Measurements from ENCODE around the gene LRRC70.
"Not testable (repeated sequence)": the region's sequence is repeated elsewhere in the genome, so short reads cannot be mapped to it uniquely, and the experiment has no call there.

LRRC70 gene

DNA sequence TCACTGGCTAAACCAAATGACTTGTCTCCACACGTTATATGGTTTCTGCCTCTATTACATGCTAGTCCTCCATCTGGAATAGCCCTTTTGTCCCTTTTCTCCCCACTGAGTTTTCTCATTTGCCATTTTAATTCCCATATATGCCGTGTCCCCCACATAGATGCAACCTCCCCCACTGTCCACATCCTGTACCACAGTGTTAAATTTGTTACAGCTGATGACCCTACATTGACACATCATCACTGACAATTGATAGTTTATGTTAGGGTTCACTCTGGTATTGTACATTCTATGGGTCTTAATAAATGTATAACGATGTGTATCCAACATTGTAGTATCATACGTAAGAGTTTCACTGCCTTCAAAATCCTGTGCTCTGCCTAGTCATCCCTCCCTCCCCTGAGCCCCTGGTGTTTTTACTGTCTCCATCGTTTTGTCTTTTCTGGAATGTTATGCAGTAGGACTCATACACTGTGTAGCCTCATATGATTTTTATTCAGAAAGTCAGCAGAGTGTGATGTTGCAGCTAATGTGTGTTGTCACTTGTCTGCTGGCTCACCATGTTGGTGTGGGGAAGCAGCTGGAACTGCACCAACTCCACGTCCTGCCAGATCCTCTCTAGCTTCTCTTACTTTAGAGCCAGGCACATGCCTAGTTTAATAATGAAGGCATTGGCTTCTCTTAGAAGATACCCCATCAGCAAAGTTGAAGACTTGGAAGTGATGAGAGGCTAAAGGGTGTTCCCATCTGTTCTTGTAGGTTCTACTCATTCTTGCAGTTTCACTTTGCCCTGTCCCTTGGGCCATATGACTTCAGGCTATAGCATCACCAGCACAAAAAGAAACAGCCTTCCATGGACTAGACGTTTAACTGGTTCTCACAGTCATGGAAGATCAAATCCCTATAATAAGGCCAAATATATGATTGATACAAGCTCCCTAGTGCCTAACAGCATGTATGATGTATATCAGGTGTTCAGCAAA is 30.2 kb downstream of the LRRC70 start:
- DNase-seq, result no peak

DNA sequence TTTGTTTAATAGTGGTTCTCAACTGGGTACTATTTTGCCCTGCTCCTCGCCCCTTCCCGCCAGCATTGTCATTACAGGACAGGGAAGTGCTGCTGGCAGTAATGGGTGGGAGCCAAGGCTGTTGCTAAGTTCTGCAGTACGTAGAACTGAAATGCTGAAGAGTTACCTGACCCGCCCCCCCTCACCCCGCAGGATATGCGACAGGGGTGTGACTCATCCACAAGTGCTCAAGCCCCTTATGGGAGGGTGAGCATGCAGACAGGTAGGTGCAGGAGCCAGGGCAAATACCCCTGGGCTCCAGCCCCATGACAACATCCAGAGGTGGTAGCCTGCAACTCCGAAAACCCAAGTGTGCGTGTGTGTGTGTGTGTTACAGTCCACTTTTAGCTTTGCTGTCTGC is 35.7 kb downstream of the LRRC70 start:
- DNase-seq, result no peak

DNA sequence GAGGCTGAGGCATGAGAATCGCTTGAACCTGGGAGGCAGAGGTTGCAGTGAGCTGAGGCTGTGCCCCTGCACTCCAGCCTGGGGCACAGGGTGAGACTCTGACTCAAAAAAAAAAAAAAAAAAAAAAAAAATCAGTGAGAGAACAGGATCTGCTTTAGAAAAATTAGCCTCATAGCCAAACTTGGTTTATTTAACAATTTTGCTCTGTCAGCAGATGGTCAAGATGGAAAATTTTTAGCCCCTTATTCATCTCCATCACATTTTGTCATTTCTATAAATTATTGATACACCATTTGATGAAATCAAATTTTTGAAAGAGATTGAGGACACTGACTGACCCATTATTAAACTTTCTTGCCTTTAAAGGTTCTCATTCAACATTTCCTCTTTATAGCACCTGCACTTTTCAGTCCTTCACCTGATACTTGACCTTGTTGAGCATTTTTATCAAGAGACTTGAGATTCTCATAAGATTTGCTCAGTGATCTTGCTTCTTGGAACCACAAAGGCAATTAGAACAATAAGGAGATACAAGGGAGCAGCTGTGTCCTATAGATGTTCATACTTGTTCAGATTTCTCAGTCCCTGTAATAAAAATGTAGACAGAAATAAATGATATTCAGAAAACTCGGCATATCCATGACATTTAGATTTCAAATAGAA is 38.1 kb downstream of the LRRC70 start:
- DNase-seq, result no peak

DNA sequence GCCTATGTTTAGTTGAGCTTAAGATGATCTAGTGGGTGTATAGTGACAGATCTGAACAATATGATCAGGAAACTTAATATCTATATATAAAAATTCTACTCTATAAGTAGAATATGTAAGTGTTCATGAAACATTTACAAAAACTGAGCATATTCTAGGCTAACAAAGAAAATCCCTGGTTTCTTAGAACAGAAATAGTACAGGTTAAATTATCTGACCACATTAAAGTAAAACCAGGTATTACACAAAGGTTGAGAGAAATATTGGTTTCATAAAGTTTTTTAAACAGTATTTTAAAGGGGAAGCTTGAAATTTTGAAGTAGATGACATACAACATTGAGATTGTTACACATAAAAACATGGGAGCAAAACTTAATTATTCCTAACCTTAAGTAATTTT is 39.3 kb downstream of the LRRC70 start:
- DNase-seq, result no peak

DNA sequence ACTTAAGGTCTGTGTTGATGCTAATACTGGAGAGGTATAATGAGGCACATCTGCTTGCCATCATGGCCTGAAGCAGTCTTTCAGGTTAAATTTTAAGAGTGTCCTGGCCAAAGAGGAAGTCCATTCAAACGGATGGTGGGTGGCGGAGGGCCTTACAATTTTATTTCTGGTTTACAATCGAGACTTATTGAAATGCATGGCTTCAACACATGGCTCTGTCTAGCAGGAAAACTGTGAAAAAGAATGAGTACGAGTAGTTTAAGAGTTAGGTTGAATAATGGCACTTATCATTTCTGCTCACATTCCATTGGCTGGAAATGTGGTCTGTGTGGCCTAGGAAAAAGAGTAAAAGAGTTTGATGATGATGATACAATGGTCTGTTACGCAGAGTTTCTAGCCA is 42.1 kb downstream of the LRRC70 start:
- DNase-seq, result no peak

DNA sequence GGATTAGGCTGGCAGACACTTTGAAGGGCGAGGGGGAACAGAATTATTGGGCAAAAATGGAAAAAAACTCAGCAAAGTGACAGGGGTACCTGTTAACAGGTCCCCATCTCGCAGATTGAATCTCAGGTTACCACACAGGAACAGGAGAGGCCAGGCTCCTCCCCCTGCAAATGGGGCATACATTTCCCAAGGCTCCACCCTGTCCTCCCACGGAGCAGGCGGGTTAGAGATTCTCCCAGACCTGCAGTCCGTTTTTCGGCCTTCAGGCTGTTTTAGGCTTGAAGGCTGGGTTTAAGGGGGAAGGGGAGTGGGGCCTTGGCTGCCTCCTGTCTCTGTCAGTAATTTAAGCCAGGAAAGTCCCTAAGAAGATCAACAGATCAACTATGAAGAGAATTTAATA is 42.7 kb downstream of the LRRC70 start:
- DNase-seq, result no peak

DNA sequence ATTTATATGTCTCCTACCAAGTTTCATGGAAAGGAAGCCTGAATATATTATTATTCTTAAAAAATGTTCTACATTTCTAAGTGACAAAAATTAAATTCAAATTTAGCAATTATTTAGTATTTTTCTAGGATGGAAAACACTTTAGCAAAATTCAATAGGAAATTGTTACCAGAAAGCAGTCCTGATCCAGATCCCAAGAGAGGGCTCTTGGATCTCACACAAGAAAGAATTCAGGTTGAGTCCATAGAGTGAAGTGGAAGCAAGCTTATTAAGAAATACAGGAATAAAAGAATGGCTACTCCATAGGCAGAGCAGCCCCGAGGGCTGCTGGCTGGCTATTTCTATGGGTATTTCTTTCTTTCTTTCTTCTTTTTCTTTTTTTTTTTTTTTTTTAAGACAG is 44.7 kb downstream of the LRRC70 start:
- DNase-seq, result no peak

DNA sequence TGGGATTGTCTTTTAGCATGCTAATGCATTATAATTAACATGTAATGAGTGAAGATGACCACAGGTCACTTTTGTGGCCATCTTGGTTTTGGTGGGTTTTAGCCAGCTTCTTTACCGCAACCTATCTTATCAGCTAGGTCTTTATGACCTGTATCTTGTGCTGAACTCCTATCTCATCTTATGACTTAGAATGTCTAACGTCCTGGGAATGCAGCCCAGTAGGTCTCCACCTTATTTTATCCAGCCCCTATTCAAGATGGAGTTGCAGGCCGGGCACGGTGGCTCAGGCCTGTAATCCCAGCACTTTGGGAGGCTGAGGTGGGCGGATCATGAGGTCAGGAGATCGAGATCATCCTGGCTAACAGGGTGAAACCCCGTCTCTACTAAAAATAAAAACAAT is 45.8 kb downstream of the LRRC70 start:
- not testable (repeated sequence) for DNase-seq

DNA sequence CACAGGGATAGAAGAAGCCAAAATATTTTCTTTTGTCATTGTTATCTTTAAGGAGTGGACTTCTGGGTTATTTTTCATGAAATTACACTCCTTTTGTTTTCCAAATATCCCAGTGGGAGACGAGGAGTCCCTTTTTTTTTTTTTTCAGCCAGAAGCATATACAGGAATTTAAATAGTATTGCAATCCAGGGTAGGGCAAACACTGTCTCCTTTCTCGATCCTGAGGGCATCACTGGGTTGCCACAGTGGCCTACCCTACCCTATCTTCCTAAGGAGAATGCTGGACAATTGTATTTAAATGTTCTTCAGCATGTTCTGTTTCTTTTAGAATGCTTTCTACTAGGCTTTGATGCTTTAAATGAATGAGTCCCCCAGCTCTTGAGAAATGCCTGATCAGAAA is 47.9 kb downstream of the LRRC70 start:
- DNase-seq, result no peak

DNA sequence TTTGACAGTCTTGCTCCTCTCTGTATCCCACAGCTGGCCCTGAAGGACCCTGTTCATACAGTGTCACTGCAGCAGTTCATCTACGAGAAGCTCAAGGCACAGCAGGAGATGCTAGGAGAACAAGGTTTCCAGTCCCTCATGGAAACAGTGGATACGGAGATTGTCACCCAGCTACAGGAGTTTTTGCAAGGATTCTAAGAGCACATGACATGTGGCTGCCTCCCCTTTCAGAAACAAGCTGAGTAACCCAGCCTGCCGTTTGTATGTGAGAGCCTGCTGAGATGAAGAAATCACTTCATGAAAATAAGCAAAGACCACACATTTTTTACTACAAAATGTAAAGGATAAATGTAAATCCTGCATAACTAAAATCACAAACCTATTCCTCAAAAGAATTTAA is 48.5 kb downstream of the LRRC70 start:
- DNase-seq, result no peak

DNA sequence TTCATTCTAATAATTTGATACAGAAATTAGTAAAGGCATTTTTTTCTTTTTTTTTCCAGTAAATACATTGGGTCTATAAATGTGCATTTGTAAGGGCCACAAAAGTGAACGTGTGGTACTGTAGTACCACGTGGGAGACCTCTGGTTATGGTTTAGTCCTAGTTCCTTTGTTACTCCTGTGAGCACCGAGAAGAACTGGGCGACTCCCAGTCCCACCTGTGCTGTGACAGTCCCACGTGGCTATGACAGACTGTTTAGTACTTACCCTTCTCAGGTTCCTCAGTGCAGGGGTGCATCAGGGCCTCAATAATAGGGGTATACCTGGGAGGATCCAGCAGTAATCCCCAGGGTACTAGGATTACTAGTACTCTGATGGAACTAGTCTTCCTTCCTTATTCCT is 49.3 kb downstream of the LRRC70 start:
- no peak for DNase-seq
